ENCODE results near the gene CREB3L1.
A peak's percentile ranks its signal among the peaks of the same experiment; 100 is the strongest.

CREB3L1 gene

DNA sequence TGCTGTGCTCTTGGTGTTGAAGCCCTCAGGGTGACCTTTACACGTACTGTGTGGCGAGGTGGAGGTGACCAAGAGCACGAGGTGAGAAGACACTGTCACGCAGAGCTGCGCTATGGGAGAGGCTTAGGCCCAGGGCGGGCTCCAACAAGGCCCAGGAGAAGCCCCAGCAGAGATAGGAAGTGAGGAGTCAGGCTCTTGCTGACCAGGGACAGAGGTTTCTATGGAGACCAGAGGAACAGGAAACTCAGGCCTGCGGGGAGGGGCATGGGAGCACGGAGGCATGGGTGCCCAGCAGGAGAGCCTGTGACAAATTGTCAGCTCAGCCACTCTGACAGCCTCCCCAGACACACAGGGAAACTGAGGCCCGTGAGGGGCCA is 85.6 kb downstream of the CREB3L1 start:
- DNase-seq (ENCODE audit: low read depth in 2 of 2, low spot score in 1 of 2), result no peak

- no peak for DNase-seq (ENCODE audit: low read depth in 2 of 2, low spot score in 1 of 2)
These were observed 86.1 kb downstream of the CREB3L1 start for GRCh38 chr11:46363455-46364005.

DNA sequence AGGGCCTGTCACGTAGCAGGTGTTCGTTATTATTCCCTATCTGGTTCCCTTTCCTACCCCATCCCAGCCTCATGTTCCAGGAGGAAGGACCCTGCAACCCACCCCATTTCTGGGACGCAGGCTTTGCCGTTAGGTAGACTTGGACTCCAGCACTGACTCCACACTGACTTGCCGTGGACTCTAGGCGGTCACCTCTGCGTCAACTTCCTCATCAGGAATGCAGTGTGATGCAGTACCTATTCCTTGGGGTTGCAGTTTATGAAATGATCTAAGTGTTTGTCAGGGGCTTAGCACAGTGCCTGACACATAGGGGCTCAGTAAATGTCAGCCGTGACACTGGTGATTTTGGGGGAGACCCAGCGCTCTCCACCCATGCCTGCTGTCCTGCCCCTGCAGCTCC is 86.6 kb downstream of the CREB3L1 start:
- DNase-seq (ENCODE audit: low read depth in 2 of 2, low spot score in 1 of 2), result no peak

DNA sequence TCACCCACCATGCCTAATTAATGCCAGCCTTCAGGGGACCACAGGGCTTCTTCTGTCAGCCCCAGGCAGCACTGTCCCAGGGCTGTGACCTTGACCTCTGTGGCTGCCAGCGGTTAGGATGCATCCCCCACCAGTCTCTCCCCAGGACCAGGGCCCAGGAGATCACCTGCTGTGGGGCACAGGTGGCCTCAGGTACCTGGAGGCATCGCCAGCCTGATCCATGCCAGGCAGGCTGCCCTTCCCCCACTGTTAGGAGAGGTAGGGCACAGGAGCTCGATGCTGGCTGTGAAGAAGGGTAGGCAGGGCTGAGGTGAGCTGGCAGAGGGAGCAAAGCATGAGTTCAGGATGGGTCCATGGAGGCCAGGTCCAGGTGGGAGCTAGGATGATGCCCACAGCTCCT is 87.3 kb downstream of the CREB3L1 start:
- DNase-seq (ENCODE audit: low read depth in 2 of 2, low spot score in 1 of 2), result no peak

GRCh38 chr11:46366260-46366659 is 88.8 kb downstream of the CREB3L1 start:
- DNase-seq (ENCODE audit: low read depth in 2 of 2, low spot score in 1 of 2), result no peak

DNA sequence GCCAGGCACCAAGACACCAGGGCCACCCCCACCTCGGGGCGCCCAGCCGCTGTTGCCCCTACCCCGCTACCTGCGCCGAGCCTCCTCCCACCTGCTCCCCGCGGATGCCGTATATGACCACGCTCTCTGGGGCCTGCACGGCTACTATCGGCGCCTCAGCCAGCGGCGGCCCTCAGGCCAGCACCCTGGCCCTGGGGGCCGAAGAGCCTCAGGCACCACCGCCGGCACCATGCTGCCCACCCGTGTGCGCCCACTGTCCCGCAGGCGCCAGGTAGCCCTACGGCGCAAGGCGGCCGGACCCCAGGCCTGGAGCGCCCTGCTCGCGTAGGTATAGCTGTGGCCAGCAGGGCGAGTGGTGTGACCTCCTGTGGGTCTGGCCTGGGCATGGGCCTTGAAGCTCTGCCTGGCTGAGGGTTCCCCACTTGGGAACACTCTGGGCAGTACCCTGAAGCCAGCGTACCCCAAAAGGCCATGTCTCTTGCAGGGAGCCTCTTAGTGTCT is 89.2 kb downstream of the CREB3L1 start:
- DNase-seq (ENCODE audit: low read depth in 2 of 2, low spot score in 1 of 2), result no peak

DNA sequence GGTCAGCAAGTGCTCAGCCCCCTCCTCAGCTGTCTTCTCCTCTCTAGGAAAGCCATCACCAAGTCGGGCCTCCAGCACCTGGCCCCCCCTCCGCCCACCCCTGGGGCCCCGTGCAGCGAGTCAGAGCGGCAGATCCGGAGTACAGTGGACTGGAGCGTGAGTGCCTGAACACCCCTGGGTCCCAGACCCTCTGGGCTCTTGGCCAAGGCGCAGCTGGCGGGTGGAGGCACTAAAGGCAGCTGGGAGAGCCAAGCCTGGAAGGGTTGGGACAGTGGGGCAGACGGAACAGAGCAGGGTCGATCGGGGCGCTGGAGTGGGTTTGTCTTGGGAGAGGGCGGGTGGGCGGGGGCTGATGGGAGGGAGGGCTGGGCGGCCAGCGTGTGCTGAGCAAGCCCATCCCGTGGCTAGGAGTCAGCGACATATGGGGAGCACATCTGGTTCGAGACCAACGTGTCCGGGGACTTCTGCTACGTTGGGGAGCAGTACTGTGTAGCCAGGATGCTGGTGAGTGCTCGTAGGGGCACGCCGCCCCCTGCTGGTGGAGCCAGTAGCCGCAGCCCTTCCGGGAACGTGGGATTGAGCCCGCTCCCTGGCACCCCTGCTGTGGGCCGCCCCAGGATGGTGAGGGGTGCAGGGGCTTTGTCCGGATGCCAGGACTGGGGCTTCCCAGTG is 89.9 kb downstream of the CREB3L1 start:
- DNase-seq (ENCODE audit: low read depth in 2 of 2, low spot score in 1 of 2), result peak; percentile 48 to 58

DNA sequence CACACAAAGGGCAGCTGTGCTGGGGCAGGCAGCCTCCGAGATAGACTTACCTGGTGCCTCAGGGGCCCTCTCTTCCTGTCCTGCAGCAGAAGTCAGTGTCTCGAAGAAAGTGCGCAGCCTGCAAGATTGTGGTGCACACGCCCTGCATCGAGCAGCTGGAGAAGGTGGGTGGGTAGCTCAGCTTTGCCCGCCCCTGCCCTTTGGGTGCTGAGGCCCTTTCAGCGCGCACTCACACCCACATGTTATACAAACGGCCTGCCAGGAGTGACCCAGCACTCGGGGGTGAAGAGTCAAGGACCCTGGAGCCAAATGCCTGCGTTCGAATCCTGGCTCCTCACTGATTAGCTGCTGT is 90.4 kb downstream of the CREB3L1 start:
- DNase-seq (ENCODE audit: low read depth in 2 of 2, low spot score in 1 of 2), result no peak

- no peak for DNase-seq (ENCODE audit: low read depth in 2 of 2, low spot score in 1 of 2)
These were observed 92.1 kb downstream of the CREB3L1 start for GRCh38 chr11:46369458-46370152.

GRCh38 chr11:46370253-46370652 is 92.8 kb downstream of the CREB3L1 start:
- no peak for DNase-seq (ENCODE audit: low read depth in 2 of 2, low spot score in 1 of 2)
